A549 (cell line): ENCODE results near the gene IL1A. TPM values are rescaled to one million over a fixed set of nuclear protein-coding genes. Genes with fewer than 3 reads are reported as not detected.

Source experiments
- ATAC-seq, 2 experiments: fragments of 200-7000 bp in 1 of 2; fragments of >200 bp in 1 of 2; cut with Nextera tagmentation in 1 of 2; cut with Tn5 transposase in 1 of 2; 3 replicates each; pipeline versions ENCODE4 v1.8.0 to v1.9.1; 2018 to 2020; ENCODE audit warnings: mild to moderate bottlenecking in 1 of 2, moderate library complexity in 1 of 2
- CTCF ChIA-PET: fragments of 300-600 bp; sonication (Branson Sonifier 250); formaldehyde crosslinking; extraction: SDS; loops from one replicate; lab custom pipeline; 2021; ENCODE audit warnings: antibody characterized with exemption, inconsistent platforms; lab: Yijun Ruan, JAX
- POLR2A ChIA-PET: fragments of 350-600 bp; formaldehyde crosslinking; extraction: SDS; loops from one replicate; lab custom pipeline; 2021; ENCODE audit warnings: antibody characterized with exemption, inconsistent platforms; lab: Yijun Ruan, JAX
- DNase-seq, 2 experiments: peaks; one replicate each; pipeline versions ENCODE4 v3.0.0 to v3.0.0-alpha.2; 2011 to 2016; ENCODE audit warnings: low read depth in 1 of 2, low spot score in 1 of 2
- FAIRE-seq: peaks from 2 replicates; lab custom pipeline; 2011; peaks lifted over from hg19 to GRCh38; lab: Jason Lieb, UNC
- H3K27ac ChIP-seq, 2 experiments: fragments of >200 bp; sonication (Bioruptor Twin); formaldehyde crosslinking; 3 replicates each; pipeline ENCODE4 v1.5.1; 2016 to 2017
- H3K4me1 ChIP-seq: fragments of >200 bp; sonication (Bioruptor Twin); formaldehyde crosslinking; 3 replicates; pipeline ENCODE4 v1.6.1; 2016
- H3K4me2 ChIP-seq: fragments of >200 bp; sonication (Bioruptor Twin); formaldehyde crosslinking; 3 replicates; pipeline ENCODE4 v1.6.1; 2016
- H3K4me3 ChIP-seq: fragments of >200 bp; sonication (Bioruptor Twin); formaldehyde crosslinking; 3 replicates; pipeline ENCODE4 v1.5.1; 2016
- H3K9me3 ChIP-seq: fragments of >200 bp; sonication (Bioruptor Twin); formaldehyde crosslinking; 3 replicates; pipeline ENCODE4 v1.6.1; 2016
- BHLHE40 ChIP-seq: IDR thresholded peaks from 2 replicates; pipeline ENCODE4 v1.6.1; 2012; ENCODE audit warnings: low read depth, low read length, inconsistent platforms
- CBX8 ChIP-seq: fragments of 200-600 bp; sonication (generic); IDR thresholded peaks from 2 replicates; pipeline ENCODE4 v1.6.1; 2016
- CHD2 ChIP-seq: fragments of 150-350 bp; IDR thresholded peaks from 2 replicates; pipeline ENCODE4 v1.6.1; 2014; ENCODE audit warnings: low read length; ENCODE audit not compliant: partially characterized antibody
- EHMT2 ChIP-seq: fragments of 200-600 bp; sonication (generic); IDR thresholded peaks from 2 replicates; pipeline ENCODE4 v1.6.1; 2016; ENCODE audit warnings: antibody characterized with exemption, low read depth, mild to moderate bottlenecking, moderate library complexity
- EP300 ChIP-seq, 2 experiments: fragments of >200 bp; sonication (Bioruptor Twin); formaldehyde crosslinking; IDR thresholded peaks; 2 replicates in 1 of 2; 3 replicates in 1 of 2; pipeline ENCODE4 v1.6.1; 2016 to 2017
- ESRRA ChIP-seq: fragments of 150-350 bp; IDR thresholded peaks from 2 replicates; pipeline ENCODE4 v1.6.1; 2014; ENCODE audit warnings: mild to moderate bottlenecking, low read length, borderline replicate concordance
- GATA3 ChIP-seq: IDR thresholded peaks from 2 replicates; pipeline ENCODE4 v1.6.1; 2012; ENCODE audit warnings: borderline replicate concordance
- HDAC2 ChIP-seq: fragments of 200-600 bp; sonication (generic); IDR thresholded peaks from 2 replicates; pipeline ENCODE4 v1.6.1; 2016
- HOXB13 ChIP-seq: fragments of 250-450 bp; sonication (Bioruptor Pico); IDR thresholded peaks from 2 replicates; pipeline ENCODE4 v1.5.0; 2020; ENCODE audit warnings: low read depth, mild to moderate bottlenecking, moderate library complexity
- HOXB5 ChIP-seq: fragments of 250-450 bp; sonication (Bioruptor Pico); IDR thresholded peaks from 2 replicates; pipeline ENCODE4 v1.5.0; 2020; ENCODE audit warnings: mild to moderate bottlenecking, moderate library complexity
- JUN ChIP-seq, 2 experiments: fragments of >200 bp; sonication (Bioruptor Twin); formaldehyde crosslinking; IDR thresholded peaks; 2 replicates in 1 of 2; 3 replicates in 1 of 2; pipeline ENCODE4 v1.6.1; 2016 to 2017
- JUNB ChIP-seq: fragments of >200 bp; sonication (Bioruptor Twin); formaldehyde crosslinking; IDR thresholded peaks from 2 replicates; pipeline ENCODE4 v1.6.1; 2016
- KDM5A ChIP-seq: fragments of 200-600 bp; sonication (generic); IDR thresholded peaks from 2 replicates; pipeline ENCODE4 v1.6.1; 2016; ENCODE audit warnings: antibody characterized with exemption, mild to moderate bottlenecking
- MAFK ChIP-seq: fragments of 450-650 bp; IDR thresholded peaks from 2 replicates; pipeline ENCODE4 v1.6.1; 2014; ENCODE audit not compliant: partially characterized antibody
- NFE2L2 ChIP-seq: fragments of 150-350 bp; conservative IDR thresholded peaks from 2 replicates; pipeline ENCODE4 v1.6.1; 2014; ENCODE audit warnings: low read length
- PHF8 ChIP-seq: fragments of 200-600 bp; sonication (generic); IDR thresholded peaks from 2 replicates; pipeline ENCODE4 v1.6.1; 2016; ENCODE audit warnings: low read depth, mild to moderate bottlenecking, antibody characterized with exemption, moderate library complexity, borderline replicate concordance
- POLR2A ChIP-seq: IDR thresholded peaks from 2 replicates; pipeline ENCODE4 v1.6.1; 2012; ENCODE audit warnings: mild to moderate bottlenecking, low read length
- SMC3 ChIP-seq: fragments of >200 bp; sonication (Bioruptor Twin); formaldehyde crosslinking; IDR thresholded peaks from 3 replicates; pipeline ENCODE4 v1.6.1; 2018; ENCODE audit warnings: inconsistent platforms
- SREBF2 ChIP-seq: fragments of 450-650 bp; IDR thresholded peaks from 2 replicates; pipeline ENCODE4 v1.6.1; 2014; ENCODE audit warnings: mild to moderate bottlenecking, moderate library complexity
- TFCP2L1 ChIP-seq: fragments of 250-450 bp; sonication (Bioruptor Pico); IDR thresholded peaks from 2 replicates; pipeline ENCODE4 v1.5.0; 2021; ENCODE audit warnings: mild to moderate bottlenecking
- ZC3H11A ChIP-seq: fragments of 450-650 bp; IDR thresholded peaks from 2 replicates; pipeline ENCODE4 v1.6.1; 2014; ENCODE audit warnings: antibody characterized with exemption, mild to moderate bottlenecking
- ZFP36 ChIP-seq: fragments of 450-650 bp; IDR thresholded peaks from 2 replicates; pipeline ENCODE4 v1.6.1; 2014; ENCODE audit warnings: borderline replicate concordance; ENCODE audit not compliant: partially characterized antibody
- WGBS: methylation state at CpG from one replicate; pipeline ENCODE4 v1.1.6; 2017; ENCODE audit errors: missing lambda C conversion rate; 5-methylcytosine and 5-hydroxymethylcytosine counted together
- polyA plus RNA-seq, 4 experiments: library from polyadenylated mRNA; depleted of rRNA in 3 of 4; stranded (reverse); fragments of >200 nt; fragmentation: RNase III in 1 of 4; extraction: RNeasy Plus Mini Kit Qiagen cat#74134 plus additional on column Dnase treatment in 1 of 4; gene quantifications; 2 replicates in 3 of 4; 3 replicates in 1 of 4; pipeline ENCODE4 v1.2.3, GENCODE V29; 2011 to 2017
- TF ChIP-seq, protein P1 (sequence below): fragments of 150-350 bp; IDR thresholded peaks from 2 replicates; pipeline ENCODE4 v1.6.1; 2014; ENCODE audit warnings: low read depth, mild to moderate bottlenecking, low read length
- TF ChIP-seq, protein P2 (sequence below): IDR thresholded peaks from 2 replicates; pipeline ENCODE4 v1.6.1; 2012
- TF ChIP-seq, protein P3 (sequence below): fragments of 450-650 bp; IDR thresholded peaks from 2 replicates; pipeline ENCODE4 v1.6.1; 2014; ENCODE audit warnings: antibody characterized with exemption
- TF ChIP-seq, protein P4 (sequence below): fragments of >200 bp; sonication (Bioruptor Twin); formaldehyde crosslinking; IDR thresholded peaks from 2 replicates; pipeline ENCODE4 v1.6.1; 2016
- TF ChIP-seq, protein P5 (sequence below): IDR thresholded peaks from 2 replicates; pipeline ENCODE4 v1.6.1; 2012
- TF ChIP-seq, protein P6 (sequence below): fragments of 250-450 bp; sonication (Bioruptor Pico); IDR thresholded peaks from 2 replicates; pipeline ENCODE4 v1.5.0; 2021; ENCODE audit warnings: mild to moderate bottlenecking, moderate library complexity, borderline replicate concordance

IL1A gene
- polyA plus RNA-seq, 2 of the 4 experiments (the other 2 are of a cell fraction) = 0.25 TPM; not detected in 1

DNA sequence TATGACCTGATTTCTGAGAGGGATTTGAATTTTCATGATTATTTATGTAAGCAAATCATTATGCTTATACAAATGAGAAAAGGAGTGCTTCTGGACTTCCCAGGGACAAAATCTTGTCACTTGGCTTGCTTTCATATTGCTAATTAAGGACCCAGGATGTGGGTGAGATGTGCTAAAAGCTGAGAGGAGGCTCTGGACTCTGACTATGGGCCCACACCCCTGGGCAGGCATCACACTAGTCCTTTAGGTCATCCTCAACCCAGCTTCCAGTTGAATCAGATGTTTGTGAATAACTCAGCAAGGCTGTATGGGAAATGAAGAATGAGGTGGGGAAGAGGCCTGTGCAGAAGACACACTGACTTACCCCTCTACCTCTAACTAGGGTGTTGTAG lies 40.4 kb upstream of the IL1A start (continued):
- TF ChIP-seq, protein P1, sequence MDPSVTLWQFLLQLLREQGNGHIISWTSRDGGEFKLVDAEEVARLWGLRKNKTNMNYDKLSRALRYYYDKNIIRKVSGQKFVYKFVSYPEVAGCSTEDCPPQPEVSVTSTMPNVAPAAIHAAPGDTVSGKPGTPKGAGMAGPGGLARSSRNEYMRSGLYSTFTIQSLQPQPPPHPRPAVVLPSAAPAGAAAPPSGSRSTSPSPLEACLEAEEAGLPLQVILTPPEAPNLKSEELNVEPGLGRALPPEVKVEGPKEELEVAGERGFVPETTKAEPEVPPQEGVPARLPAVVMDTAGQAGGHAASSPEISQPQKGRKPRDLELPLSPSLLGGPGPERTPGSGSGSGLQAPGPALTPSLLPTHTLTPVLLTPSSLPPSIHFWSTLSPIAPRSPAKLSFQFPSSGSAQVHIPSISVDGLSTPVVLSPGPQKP = no peak
- TF ChIP-seq POLR2A = no peak
- no peak for TF ChIP-seq PHF8
- TF ChIP-seq, protein P2, sequence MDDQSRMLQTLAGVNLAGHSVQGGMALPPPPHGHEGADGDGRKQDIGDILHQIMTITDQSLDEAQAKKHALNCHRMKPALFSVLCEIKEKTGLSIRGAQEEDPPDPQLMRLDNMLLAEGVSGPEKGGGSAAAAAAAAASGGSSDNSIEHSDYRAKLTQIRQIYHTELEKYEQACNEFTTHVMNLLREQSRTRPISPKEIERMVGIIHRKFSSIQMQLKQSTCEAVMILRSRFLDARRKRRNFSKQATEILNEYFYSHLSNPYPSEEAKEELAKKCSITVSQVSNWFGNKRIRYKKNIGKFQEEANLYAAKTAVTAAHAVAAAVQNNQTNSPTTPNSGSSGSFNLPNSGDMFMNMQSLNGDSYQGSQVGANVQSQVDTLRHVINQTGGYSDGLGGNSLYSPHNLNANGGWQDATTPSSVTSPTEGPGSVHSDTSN = no peak
- no peak for TF ChIP-seq NFE2L2
- TF ChIP-seq, protein P3, sequence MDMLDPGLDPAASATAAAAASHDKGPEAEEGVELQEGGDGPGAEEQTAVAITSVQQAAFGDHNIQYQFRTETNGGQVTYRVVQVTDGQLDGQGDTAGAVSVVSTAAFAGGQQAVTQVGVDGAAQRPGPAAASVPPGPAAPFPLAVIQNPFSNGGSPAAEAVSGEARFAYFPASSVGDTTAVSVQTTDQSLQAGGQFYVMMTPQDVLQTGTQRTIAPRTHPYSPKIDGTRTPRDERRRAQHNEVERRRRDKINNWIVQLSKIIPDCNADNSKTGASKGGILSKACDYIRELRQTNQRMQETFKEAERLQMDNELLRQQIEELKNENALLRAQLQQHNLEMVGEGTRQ = no peak
- TF ChIP-seq CBX8 = no peak
- TF ChIP-seq SMC3 = no peak
- TF ChIP-seq ZC3H11A = no peak
- TF ChIP-seq JUN (IDR thresholded peaks at IDR 0.05) = no peak

DNA sequence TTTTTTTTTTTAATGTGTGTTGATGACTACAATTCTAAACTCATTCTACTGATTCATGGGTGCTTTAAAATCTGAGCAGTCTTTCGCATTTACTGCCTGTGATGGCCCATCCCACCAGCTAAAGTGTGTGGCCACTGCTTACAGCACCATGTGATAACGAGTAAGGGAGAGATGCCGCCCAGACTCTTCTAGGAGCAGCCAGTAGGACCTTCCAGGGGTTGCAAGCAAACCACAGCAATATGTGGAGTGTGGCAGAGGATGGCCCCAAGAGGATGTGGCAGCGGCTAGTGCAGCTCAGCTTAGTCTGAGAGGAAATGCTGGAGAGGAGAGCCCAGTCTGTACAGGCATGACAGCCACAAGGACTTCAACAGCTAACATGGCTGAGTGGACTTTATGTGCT lies 37.4 kb upstream of the IL1A start:
- ATAC-seq (no peak; a peak in 2 of 6 replicates), FAIRE-seq (no peak), DNase-seq (no peak)
- H3K4me2 ChIP-seq = no peak overlapping the region
- no peak overlapping the region for H3K4me3 ChIP-seq
- no peak for TF ChIP-seq BHLHE40
- TF ChIP-seq, protein P4, sequence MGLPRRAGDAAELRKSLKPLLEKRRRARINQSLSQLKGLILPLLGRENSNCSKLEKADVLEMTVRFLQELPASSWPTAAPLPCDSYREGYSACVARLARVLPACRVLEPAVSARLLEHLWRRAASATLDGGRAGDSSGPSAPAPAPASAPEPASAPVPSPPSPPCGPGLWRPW = no peak
- TF ChIP-seq, protein P5, sequence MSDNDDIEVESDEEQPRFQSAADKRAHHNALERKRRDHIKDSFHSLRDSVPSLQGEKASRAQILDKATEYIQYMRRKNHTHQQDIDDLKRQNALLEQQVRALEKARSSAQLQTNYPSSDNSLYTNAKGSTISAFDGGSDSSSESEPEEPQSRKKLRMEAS = no peak
- no peak for TF ChIP-seq JUNB
- H3K27ac ChIP-seq = no peak overlapping the region
- peaks cover 15% of the 10 kb centered on the region for H3K4me1 ChIP-seq
- WGBS = 88% methylated on average over 4 of the region's 4 CpGs
- no peaks in the 10 kb centered on the region for H3K9me3 ChIP-seq
- ChIA-PET POLR2A (no interaction called here), CTCF (no interaction called here)

DNA sequence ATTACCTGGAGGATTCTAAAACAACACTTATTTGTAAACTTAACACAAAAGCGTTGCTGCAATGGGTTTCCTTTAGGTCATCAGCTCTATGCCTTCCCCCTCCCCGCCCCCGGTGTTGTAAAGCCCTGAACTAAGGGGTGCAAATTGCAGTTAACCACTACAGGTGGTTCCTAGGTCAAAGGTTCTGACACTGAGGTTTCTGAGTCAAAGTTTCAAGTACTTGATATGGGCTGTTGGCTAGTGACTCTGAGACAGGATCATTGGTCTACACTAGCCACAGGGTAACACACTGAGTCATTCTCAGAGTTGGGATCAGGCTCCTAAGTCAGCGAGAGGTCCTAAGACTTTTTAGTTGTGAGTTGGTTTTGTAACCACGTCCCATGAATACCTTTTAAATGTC lies 36.8 kb upstream of the IL1A start:
- CTCF ChIA-PET = no interaction called here
- ATAC-seq (no peak), DNase-seq (no peak), FAIRE-seq (no peak)
- H3K4me1 ChIP-seq = peaks cover 15% of the 10 kb centered on the region
- POLR2A ChIA-PET = no interaction called here
- no peak overlapping the region for H3K4me3 ChIP-seq
- WGBS = 88% methylated on average over 5 of the region's 5 CpGs
- no peaks in the 10 kb centered on the region for H3K9me3 ChIP-seq
- H3K27ac ChIP-seq = no peak overlapping the region
- no peak for TF ChIP-seq BHLHE40
- no peak for TF ChIP-seq KDM5A
- TF ChIP-seq HDAC2 = no peak
- no peak for TF ChIP-seq MAFK
- TF ChIP-seq, protein P3 = no peak
- H3K4me2 ChIP-seq = no peak overlapping the region

DNA sequence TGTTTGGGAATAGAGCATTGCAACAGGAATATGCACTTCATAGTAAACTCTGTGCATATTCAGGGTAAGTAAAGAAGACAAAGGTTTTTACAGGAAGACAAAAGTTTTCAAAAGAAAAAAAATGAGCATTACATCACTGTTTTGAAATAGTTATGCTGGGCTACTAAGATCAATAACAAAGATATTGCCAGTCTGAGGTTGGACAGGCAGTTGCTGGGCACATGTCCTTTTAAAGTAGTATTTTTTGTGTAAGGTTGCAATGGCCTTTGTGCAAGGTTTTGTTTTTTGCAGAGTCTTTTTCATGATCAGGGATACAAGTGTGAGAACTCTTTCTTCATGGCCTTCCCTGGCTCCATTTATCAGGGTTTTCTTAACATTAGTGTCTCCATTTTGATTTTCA lies 36.0 kb upstream of the IL1A start:
- FAIRE-seq (no peak), ATAC-seq (no peak), DNase-seq (no peak)
- Histone ChIP-seq H3K9me3 (no peaks in the 10 kb centered on the region), H3K4me3 (no peak overlapping the region), H3K4me1 (peaks cover 15% of the 10 kb centered on the region), H3K27ac (no peak overlapping the region), H3K4me2 (no peak overlapping the region)
- CTCF ChIA-PET = no interaction called here
- POLR2A ChIA-PET = no interaction called here
- TF ChIP-seq ESRRA = no peak
- no peak for TF ChIP-seq TFCP2L1 (CRISPR knock-in tag)
- no peak for TF ChIP-seq EHMT2
- TF ChIP-seq GATA3 = no peak
- TF ChIP-seq, protein P6, sequence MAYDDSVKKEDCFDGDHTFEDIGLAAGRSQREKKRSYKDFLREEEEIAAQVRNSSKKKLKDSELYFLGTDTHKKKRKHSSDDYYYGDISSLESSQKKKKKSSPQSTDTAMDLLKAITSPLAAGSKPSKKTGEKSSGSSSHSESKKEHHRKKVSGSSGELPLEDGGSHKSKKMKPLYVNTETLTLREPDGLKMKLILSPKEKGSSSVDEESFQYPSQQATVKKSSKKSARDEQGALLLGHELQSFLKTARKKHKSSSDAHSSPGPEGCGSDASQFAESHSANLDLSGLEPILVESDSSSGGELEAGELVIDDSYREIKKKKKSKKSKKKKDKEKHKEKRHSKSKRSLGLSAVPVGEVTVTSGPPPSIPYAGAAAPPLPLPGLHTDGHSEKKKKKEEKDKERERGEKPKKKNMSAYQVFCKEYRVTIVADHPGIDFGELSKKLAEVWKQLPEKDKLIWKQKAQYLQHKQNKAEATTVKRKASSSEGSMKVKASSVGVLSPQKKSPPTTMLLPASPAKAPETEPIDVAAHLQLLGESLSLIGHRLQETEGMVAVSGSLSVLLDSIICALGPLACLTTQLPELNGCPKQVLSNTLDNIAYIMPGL = no peak
- no peak for TF ChIP-seq HOXB5
- no peak for TF ChIP-seq EP300 (IDR thresholded peaks at IDR 0.05)
- TF ChIP-seq JUN (IDR thresholded peaks at IDR 0.05) = no peak
- TF ChIP-seq HOXB13 = no peak
- TF ChIP-seq SREBF2 = no peak
- no peak for TF ChIP-seq ZFP36
- no peak for TF ChIP-seq CHD2
- no peak for TF ChIP-seq HDAC2
- TF ChIP-seq, protein P1 = no peak
